GM19372 (cell line): ENCODE data around the gene LTK.

ENCODE experiments used
- ATAC-seq: cut with Tn5 transposase; IDR thresholded peaks from one replicate; pipeline ENCODE4 v1.9.1; 2021; ENCODE audit warnings: mild to moderate bottlenecking, low read depth, moderate library complexity; ENCODE audit not compliant: unreplicated experiment

LTK gene

GRCh38 chr15:41501191-41501917 lies 12.3 kb downstream of the LTK start:
- no peak for ATAC-seq

GRCh38 chr15:41499109-41499851 lies 14.3 kb downstream of the LTK start:
- ATAC-seq = no peak

GRCh38 chr15:41498657-41499056 lies 15.0 kb downstream of the LTK start:
- ATAC-seq = no peak

GRCh38 chr15:41495736-41496599 lies 17.7 kb downstream of the LTK start:
- ATAC-seq = no peak

- ATAC-seq = no peak
Measured at GRCh38 chr15:41494922-41495735, 18.5 kb downstream of the LTK start.

GRCh38 chr15:41494190-41494921 lies 19.3 kb downstream of the LTK start:
- peak; percentile 13 for ATAC-seq

GRCh38 chr15:41493902-41494189 lies 19.8 kb downstream of the LTK start:
- ATAC-seq = no peak

GRCh38 chr15:41493205-41493901 lies 20.3 kb downstream of the LTK start, which contains the start of gene ITPKA:
TSS of gene ITPKA (plus strand) at chr15:41493874. CDS start at chr15:41493928, 54 bp downstream.
- ATAC-seq = peak; percentile 75

GRCh38 chr15:41492597-41493204 lies 20.9 kb downstream of the LTK start:
- ATAC-seq = no peak

GRCh38 chr15:41491889-41492288 lies 21.7 kb downstream of the LTK start:
- ATAC-seq = no peak

- no peak for ATAC-seq
Measured at GRCh38 chr15:41490355-41490754, 23.3 kb downstream of the LTK start.

- no peak for ATAC-seq
Measured at GRCh38 chr15:41489641-41490040, 24.0 kb downstream of the LTK start.

GRCh38 chr15:41487802-41488201 lies 25.8 kb downstream of the LTK start:
- ATAC-seq = no peak

- no peak for ATAC-seq
Measured at GRCh38 chr15:41487381-41487780, 26.2 kb downstream of the LTK start.

- no peak for ATAC-seq
Measured at GRCh38 chr15:41486286-41486685, 27.3 kb downstream of the LTK start.

GRCh38 chr15:41484937-41485625 lies 28.5 kb downstream of the LTK start:
- ATAC-seq = no peak

- ATAC-seq = no peak
Measured at GRCh38 chr15:41483519-41483918, 30.1 kb downstream of the LTK start.

- ATAC-seq = no peak
Measured at GRCh38 chr15:41483115-41483514, 30.5 kb downstream of the LTK start.
